Fibroblast of lung (primary cell): ENCODE results near the gene DEPDC5.

Experiments
- EZH2 ChIP-seq: IDR thresholded peaks from 2 replicates; pipeline ENCODE4 v1.5.1; 2012; ENCODE audit warnings: low read length, control low read depth, mild to moderate bottlenecking; ENCODE audit errors: missing control alignments
- TF ChIP-seq, protein P1 (sequence below), 2 donors: IDR thresholded peaks in 1 of 2; conservative IDR thresholded peaks in 1 of 2; 1 replicate in 1 of 2; 2 replicates in 1 of 2; pipeline ENCODE4 v1.5.1; 2011 to 2012; ENCODE audit warnings: low read length in 2 of 2, control low read depth in 1 of 2, inconsistent platforms in 1 of 2, low read depth in 1 of 2, mild to moderate bottlenecking in 1 of 2

DNA sequence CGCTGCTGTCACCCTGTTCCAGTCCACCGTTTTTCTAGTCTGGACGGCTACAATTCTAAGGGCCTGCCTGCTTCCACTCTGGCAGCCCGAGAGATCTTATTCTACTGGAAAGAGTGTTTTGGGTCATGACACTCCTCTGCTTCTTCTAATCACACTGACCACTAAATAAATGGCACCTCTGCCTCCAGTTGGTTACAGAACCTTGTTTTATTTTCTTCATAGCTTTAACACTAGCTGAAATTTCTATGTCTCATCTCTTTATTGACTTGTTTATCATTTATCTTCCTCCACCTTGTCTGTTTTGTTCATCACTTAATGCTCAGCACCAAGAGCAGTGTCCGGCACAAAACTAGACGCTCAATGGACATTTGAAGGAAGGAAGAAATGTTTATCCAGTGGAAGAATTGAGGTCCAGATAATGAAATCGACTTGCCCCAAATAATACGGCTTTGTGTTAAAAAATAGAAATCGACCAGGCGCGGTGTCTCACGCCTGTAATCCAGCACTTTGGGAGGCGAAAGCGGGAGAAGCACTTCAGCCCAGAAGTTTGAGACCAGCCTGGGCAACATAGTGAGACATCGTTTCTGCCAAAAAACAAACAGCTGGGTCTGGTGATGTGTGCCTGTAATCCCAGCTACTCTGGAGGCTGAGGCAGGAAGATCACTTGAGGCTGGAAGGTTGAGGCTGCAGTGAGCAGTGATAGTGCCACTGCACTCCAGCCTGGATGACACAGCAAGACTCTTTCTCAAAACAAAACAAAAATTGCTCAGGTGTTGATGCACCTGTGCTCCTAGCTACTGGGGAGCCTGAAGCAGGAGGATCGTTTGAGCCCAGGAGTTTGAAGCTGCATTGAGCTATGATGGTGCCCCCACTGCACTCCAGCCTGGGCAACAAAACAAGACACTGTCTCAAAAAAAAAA, 3.2 kb upstream of the DEPDC5 start:
- TF ChIP-seq, protein P1, sequence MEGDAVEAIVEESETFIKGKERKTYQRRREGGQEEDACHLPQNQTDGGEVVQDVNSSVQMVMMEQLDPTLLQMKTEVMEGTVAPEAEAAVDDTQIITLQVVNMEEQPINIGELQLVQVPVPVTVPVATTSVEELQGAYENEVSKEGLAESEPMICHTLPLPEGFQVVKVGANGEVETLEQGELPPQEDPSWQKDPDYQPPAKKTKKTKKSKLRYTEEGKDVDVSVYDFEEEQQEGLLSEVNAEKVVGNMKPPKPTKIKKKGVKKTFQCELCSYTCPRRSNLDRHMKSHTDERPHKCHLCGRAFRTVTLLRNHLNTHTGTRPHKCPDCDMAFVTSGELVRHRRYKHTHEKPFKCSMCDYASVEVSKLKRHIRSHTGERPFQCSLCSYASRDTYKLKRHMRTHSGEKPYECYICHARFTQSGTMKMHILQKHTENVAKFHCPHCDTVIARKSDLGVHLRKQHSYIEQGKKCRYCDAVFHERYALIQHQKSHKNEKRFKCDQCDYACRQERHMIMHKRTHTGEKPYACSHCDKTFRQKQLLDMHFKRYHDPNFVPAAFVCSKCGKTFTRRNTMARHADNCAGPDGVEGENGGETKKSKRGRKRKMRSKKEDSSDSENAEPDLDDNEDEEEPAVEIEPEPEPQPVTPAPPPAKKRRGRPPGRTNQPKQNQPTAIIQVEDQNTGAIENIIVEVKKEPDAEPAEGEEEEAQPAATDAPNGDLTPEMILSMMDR (conservative IDR thresholded peaks at IDR 0.05 in 1 of 2, IDR thresholded peaks at IDR 0.05 in 1 of 2; ENCODE audit: low read depth in 1 of 2, low read length in 2 of 2) = no peak
- TF ChIP-seq EZH2 = no peak
